Nephron progenitor cell (in vitro differentiated cells): ENCODE measurements around the gene NME7.
A peak's percentile ranks its signal among the peaks of the same experiment; 100 is the strongest.

Experiments
- DNase-seq: peaks from one replicate; pipeline ENCODE4 v3.0.0; 2021
- H3K27ac Mint-ChIP-seq: 2 replicates; pipeline ENCODE4 v1.8.0; 2021; ENCODE audit warnings: mild to moderate bottlenecking, moderate library complexity, mixed read lengths
- H3K27me3 Mint-ChIP-seq: 2 replicates; pipeline ENCODE4 v1.8.0; 2021; ENCODE audit warnings: mild to moderate bottlenecking, low read depth, mixed read lengths; ENCODE audit not compliant: poor library complexity
- H3K36me3 Mint-ChIP-seq: 2 replicates; pipeline ENCODE4 v1.8.0; 2021; ENCODE audit warnings: low read depth, mixed read lengths
- H3K4me1 Mint-ChIP-seq: 2 replicates; pipeline ENCODE4 v1.8.0; 2021; ENCODE audit warnings: mixed read lengths
- H3K4me3 Mint-ChIP-seq: 2 replicates; pipeline ENCODE4 v1.8.0; 2021; ENCODE audit warnings: mild to moderate bottlenecking, moderate library complexity, mixed read lengths
- H3K9me3 Mint-ChIP-seq: 2 replicates; pipeline ENCODE4 v1.8.0; 2021; ENCODE audit warnings: mild to moderate bottlenecking, moderate library complexity, mixed read lengths
- TF ChIP-seq, protein P1 (sequence below): fragments of 200-600 bp; sonication (generic); IDR thresholded peaks from 2 replicates; pipeline ENCODE4 v1.5.0; 2021; ENCODE audit warnings: antibody characterized with exemption

The NME7 gene

DNA sequence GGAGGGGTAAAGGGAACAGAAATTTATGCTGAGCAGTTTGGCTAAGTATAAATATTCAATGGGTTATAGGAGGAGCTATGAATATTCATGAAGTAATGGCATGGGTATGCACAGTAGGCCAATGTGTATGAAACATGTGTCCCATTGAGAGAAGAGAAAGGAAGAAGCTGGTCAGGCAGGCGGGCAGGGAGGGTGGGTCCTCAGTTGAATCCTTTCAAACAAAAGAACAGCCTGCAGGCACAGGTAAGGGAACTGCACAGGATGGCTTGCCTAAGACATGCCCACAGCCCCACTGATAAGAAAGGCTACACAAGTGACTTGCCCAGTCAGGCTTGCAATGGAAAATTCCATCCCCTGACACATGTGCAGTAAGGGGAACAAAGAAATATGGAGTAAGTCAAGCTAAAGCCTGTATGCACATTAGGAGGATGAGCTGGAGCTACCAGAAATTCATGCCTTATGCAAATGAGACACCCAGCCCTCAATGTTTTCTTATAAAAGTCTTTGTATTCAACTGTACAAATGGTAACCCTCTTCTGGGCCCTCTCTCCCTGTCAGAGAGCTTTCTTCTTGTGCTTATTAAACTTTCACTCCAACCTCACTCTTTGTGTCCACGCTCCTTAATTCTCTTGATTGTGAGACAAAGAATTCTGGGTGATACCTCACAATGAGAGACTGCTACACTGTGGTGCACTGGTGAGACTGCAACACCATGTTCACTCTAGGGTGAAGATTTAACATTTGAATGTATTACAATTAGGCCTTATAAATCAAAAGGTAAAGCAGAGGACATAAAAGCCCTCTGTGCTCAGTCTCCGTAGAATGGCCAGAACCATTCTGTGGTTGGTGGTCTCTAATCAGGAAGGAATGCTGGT, 164.6 kb downstream of the NME7 start:
- Mint-ChIP-seq H3K36me3 (peaks cover 15% of the 10 kb centered on the region), H3K4me1 (peaks cover 10% of the 10 kb centered on the region), H3K27ac (peak overlapping the region; percentile 60), H3K9me3 (peaks cover 5% of the 10 kb centered on the region), H3K4me3 (no peak overlapping the region), H3K27me3 (peaks cover 4% of the 10 kb centered on the region)
- TF ChIP-seq, protein P1, sequence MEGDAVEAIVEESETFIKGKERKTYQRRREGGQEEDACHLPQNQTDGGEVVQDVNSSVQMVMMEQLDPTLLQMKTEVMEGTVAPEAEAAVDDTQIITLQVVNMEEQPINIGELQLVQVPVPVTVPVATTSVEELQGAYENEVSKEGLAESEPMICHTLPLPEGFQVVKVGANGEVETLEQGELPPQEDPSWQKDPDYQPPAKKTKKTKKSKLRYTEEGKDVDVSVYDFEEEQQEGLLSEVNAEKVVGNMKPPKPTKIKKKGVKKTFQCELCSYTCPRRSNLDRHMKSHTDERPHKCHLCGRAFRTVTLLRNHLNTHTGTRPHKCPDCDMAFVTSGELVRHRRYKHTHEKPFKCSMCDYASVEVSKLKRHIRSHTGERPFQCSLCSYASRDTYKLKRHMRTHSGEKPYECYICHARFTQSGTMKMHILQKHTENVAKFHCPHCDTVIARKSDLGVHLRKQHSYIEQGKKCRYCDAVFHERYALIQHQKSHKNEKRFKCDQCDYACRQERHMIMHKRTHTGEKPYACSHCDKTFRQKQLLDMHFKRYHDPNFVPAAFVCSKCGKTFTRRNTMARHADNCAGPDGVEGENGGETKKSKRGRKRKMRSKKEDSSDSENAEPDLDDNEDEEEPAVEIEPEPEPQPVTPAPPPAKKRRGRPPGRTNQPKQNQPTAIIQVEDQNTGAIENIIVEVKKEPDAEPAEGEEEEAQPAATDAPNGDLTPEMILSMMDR: no peak
- no peak for DNase-seq

DNA sequence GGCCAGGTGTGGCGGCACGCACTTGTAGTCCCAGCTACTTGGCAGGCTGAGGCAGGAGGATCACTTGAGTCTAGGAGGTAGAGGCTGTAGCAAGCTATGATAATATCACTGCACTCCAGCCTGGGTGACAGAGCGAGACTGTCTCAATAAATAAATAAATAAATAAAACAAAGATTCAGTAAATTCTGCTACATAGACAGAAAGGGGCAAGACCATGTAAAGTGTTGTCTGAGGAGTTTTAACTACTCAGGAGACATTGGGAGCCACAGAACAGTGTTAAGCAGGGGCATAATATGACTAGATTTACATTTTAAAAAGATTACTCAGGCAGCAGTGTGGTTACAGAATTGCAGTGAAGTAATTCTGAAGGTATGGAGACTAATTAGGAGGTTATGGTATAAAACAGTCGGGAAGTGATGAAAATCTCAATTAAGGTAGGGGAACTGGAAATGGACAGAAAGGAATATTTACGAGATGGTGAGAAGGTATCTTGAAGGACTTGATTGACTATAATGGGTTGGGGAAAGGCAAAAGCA, 166.4 kb downstream of the NME7 start:
- H3K36me3 Mint-ChIP-seq: peaks cover 21% of the 10 kb centered on the region
- TF ChIP-seq, protein P1: no peak
- H3K27me3 Mint-ChIP-seq: peaks cover 4% of the 10 kb centered on the region
- H3K9me3 Mint-ChIP-seq: peaks cover 14% of the 10 kb centered on the region
- H3K4me3 Mint-ChIP-seq: no peak overlapping the region
- no peak overlapping the region for H3K27ac Mint-ChIP-seq
- DNase-seq: no peak
- peaks cover 3% of the 10 kb centered on the region for H3K4me1 Mint-ChIP-seq

DNA sequence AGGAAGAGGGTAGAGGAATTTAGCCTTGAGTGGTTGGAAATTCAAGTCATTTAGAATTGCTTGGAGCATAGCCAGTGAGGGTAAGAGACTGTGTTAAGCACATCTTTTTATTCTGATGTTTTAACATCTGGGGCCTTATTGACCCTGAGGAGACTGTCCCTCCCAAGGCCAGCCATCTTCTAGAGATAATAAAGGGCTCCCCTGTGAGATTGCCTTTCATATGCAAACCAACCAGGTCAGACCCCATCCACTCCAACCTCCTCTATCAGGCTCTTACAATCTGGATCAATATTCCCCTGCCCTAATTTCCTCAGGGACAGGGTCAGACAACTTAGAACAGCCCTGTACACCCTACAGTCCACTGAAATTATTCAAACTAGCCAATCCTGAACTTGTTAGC, 167.3 kb downstream of the NME7 start:
- Mint-ChIP-seq H3K9me3 (peaks cover 14% of the 10 kb centered on the region), H3K27ac (no peak overlapping the region), H3K4me1 (peaks cover 4% of the 10 kb centered on the region)

DNA sequence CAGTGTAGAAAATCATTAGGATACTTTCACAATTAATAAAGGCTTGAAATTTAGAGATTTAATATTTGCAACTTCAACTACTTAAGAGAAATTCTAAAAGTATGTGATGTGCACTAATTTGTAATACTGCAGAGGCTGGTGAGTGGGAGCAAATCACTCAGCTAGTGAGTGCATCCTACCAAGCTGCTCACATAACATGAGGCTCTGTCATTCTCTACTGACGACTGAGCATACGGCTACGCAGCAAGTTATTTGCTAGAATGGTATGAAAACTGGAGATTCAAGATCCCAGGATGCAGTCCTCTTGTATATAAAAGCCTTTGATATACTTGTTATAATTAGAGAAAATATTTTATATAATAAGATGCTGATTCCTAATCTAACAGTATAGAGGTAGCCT, 171.0 kb downstream of the NME7 start:
- TF ChIP-seq, protein P1: no peak
- no peak overlapping the region for H3K4me3 Mint-ChIP-seq
- peaks cover 16% of the 10 kb centered on the region for H3K36me3 Mint-ChIP-seq
- H3K27me3 Mint-ChIP-seq: no peaks in the 10 kb centered on the region
- H3K9me3 Mint-ChIP-seq: peaks cover 14% of the 10 kb centered on the region
- no peak for DNase-seq
- H3K4me1 Mint-ChIP-seq: peaks cover 4% of the 10 kb centered on the region
- H3K27ac Mint-ChIP-seq: no peak overlapping the region

More for the DNA sequence above, 167.3 kb downstream of the NME7 start:
- no peak for DNase-seq
- H3K36me3 Mint-ChIP-seq: peaks cover 21% of the 10 kb centered on the region
- TF ChIP-seq, protein P1: no peak
- no peak overlapping the region for H3K4me3 Mint-ChIP-seq
- peaks cover 4% of the 10 kb centered on the region for H3K27me3 Mint-ChIP-seq

DNA sequence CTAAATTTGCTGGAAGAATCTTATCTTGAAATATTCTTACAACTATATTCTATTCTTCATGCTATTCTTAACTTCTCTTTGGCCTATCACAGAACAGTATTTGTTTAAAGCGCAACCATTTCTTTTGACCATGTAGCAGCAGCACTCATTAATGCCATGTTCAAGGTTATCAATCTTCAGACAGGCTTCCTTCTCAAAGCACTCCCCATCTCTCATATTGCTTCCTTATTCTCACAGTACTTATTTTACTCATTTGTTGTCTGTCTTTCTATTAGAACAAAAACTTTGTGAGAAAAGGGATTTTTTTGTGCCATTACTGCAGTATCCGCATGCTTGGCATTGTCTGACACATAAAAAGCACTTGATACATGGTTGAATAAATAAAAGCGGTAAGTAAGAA, 171.4 kb downstream of the NME7 start:
- H3K36me3 Mint-ChIP-seq: peaks cover 11% of the 10 kb centered on the region
- TF ChIP-seq, protein P1: no peak
- DNase-seq: no peak
- no peaks in the 10 kb centered on the region for H3K27me3 Mint-ChIP-seq
- no peak overlapping the region for H3K27ac Mint-ChIP-seq
- H3K9me3 Mint-ChIP-seq: peaks cover 14% of the 10 kb centered on the region
- peaks cover 4% of the 10 kb centered on the region for H3K4me1 Mint-ChIP-seq
- no peak overlapping the region for H3K4me3 Mint-ChIP-seq
